Fibroblast of peridontal ligament (primary cell): ENCODE data around the gene HLA-DQA1.
A peak's percentile ranks its signal among the peaks of the same experiment; 100 is the strongest.
"Not testable (repeated sequence)": the region's sequence is repeated elsewhere in the genome, so short reads cannot be mapped to it uniquely, and the experiment has no call there.

Source experiments
- DNase-seq: peaks from one replicate; pipeline ENCODE4 v3.0.0-alpha.2; 2010; ENCODE audit errors: extremely low read depth

Gene HLA-DQA1

DNA sequence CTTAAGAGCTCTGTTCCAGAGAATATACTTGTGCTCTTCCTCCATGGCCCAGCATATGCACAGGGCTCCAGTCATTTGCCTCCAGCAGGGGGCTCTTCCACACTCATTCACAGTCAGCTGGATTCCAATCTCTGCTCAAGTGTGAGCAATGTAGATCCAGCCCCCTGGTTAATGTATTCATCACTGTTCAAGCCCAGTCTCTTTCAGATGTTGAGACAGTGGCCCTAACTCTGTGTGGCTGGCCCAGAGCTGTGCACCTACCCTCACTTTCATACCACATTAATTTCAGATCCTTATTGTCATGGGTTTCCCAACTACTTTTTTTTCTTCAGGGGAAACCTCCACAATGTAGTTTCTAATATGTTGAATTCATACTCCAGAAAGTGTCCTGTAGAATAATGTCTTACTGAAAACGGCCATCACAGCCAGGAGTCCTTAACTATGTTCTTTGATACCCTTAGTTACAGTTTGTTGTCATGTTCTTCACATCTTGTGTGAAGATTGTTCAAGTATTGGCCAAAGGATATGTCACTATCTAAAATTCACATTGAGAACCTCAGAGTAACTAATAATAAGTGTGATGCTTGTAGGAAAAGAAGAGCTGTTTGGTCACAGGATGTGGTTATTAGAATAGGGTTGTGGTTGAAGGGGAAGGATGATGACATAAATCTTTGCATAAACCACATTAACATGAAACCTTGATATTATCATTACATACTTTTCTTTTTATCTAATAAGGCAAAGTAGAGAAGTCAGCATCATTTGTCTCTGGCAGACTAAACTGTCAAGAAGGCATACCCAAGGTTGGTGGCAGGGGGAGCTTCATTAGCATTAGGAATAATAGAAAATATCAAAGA lies 14.4 kb upstream of the HLA-DQA1 start:
- peak; percentile 26 for DNase-seq

GRCh38 chr6:32623693-32624092 lies 13.5 kb upstream of the HLA-DQA1 start:
- no peak for DNase-seq

- DNase-seq, result no peak
Observed at GRCh38 chr6:32624565-32624964, 12.6 kb upstream of the HLA-DQA1 start.

DNA sequence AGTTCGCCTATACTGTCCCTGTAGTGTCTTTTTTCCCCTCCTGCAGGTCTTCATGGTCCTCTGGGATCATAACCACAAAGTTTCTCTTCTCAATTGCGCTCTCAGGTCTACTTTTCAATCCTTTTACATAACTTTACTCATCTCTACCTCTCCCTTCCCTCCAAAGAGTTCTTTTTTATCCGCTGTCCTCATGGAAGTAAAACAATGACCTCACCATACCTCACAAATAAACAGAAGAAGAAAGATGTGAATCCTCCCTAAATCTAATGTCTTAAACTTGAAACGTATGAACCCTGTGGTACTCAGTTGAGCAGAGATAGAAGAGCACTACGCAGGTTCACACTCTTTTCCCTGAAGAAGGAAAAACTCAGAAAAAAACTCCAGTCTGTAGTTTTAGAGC lies 12.1 kb upstream of the HLA-DQA1 start:
- no peak for DNase-seq

- no peak for DNase-seq
Observed at GRCh38 chr6:32627249-32627648, 10.0 kb upstream of the HLA-DQA1 start.

DNA sequence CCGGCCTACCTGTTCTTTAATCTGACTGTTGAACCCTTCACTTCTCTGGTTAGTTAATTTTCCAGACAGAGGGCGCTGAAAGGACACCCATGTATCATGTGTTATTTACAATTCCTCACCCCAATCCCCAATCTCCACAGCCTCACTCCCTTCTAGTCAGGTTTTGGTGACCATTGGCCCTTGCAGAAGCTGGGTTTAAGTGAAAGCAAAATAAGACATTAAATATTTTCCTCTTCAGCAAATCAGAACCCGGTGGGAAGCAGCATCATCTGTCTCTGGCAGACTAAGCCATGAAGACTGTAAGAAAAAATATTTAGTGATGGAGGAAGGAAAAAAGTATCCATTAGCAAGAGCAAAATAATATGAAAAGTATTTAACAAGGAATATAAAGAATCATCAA lies 9.4 kb upstream of the HLA-DQA1 start:
- peak; percentile 60 for DNase-seq

- not testable (repeated sequence) for DNase-seq
Observed at GRCh38 chr6:32629793-32630192, 7.4 kb upstream of the HLA-DQA1 start.

DNA sequence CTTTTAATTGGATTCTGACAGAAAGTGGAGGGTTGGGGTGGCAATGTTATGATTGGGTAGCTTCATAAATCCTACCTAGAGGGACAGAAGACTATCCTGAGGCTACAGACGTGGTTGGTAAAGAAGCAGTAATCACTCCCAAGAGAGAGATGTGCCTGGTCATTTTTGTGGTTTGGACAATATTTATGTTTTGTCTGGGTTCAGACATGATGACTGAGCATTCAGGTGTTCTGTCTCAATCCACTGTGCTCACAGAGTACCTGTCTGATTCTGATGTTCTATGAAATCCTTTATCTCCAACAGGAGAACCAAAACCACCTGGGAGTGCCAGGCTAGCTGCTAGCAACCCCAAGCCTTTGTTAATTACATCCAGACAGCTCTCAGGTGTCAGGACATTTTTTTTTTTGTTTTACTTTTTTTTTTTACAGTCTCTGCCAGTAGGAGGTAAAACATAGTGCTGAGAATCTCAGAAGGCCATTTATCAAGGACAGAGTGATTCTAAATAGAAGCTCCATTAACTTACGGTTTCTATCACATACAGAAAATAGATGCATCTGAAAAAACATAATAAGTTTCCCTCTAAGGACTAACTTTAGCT lies 1.6 kb upstream of the HLA-DQA1 start:
- no peak for DNase-seq

GRCh38 chr6:32637883-32638282 lies 677 bp downstream of the HLA-DQA1 start:
- DNase-seq, result no peak

GRCh38 chr6:32638532-32639219 lies 1.5 kb downstream of the HLA-DQA1 start:
- no peak for DNase-seq

DNA sequence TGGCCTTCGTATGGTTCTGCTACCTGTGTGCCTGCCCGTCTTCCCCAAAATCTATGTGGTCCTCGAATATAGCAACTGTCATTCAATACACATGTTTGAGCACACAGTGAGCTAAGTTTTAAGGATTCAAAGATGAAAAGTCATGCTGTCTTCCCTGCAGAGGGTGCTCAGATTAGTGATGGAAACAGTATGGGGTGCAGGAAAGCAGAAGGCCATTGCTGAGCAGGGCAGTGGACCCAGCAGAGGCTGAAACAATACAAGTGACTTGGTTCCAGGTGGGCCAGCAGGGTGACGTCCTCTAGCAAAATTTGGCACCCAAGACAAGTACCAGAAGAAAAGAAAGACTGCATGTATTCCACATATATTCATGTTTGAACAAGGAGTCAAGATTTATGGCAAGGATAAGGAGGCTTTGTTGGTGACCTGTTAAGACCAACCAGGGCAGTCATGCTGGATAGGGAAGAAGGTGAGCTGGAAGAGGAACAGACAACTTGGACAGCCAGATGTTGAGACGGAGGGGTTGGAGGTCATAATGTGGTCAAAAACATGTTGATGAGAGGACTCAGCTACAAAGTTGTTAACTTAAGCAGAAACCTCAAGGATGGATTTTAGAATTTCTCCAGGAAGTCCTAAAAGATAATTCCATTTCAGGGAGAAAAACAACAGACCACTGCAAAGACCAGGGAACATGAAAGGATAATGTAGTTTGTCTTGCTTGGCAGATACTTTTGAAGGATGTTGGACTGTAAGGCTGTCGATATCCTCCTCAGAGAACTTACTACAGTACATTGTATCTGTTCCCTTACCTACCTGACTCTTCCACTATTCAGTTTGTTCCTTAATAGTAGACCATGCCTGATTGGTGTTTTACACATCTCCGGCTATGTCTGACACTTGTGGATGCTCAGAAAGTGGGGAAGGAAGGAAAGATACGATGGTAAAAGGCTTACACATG lies 2.5 kb downstream of the HLA-DQA1 start:
- DNase-seq, result no peak

DNA sequence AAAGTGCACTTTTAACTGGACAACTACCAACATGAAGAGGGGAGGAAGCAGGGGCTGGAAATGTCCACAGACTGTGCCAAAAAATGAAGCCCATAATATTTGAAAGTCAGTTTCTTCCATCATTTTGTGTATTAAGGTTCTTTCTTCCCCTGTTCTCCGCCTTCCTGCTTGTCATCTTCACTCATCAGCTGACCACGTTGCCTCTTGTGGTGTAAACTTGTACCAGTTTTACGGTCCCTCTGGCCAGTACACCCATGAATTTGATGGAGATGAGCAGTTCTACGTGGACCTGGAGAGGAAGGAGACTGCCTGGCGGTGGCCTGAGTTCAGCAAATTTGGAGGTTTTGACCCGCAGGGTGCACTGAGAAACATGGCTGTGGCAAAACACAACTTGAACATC lies 3.9 kb downstream of the HLA-DQA1 start:
- no peak for DNase-seq

DNA sequence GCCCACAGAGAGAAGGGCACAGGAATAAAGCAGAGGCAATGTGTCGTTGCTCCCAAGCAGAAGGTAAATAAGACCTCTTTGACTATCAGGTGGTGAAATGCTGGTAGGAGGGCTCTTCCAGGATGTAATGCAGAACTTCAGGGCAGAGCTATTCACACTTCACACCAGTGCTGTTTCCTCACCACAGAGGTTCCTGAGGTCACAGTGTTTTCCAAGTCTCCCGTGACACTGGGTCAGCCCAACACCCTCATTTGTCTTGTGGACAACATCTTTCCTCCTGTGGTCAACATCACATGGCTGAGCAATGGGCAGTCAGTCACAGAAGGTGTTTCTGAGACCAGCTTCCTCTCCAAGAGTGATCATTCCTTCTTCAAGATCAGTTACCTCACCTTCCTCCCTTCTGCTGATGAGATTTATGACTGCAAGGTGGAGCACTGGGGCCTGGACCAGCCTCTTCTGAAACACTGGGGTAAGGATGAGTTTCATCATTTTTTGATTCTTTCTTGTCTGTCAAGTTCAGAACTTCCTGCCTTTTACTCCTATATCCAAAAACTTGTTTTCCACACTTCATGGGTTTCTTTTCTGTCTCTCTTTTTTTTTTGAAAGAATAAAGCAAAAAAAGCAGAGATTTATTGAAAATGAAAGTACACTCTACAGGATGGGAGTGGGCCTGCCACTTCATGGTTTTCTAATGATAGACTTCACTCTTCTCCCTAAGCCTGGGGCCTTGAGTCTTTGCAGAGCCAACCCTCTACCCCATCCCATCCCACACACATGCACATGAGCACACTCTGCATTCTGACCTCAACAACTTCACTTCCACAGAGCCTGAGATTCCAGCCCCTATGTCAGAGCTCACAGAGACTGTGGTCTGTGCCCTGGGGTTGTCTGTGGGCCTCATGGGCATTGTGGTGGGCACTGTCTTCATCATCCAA lies 4.8 kb downstream of the HLA-DQA1 start:
- not testable (repeated sequence) for DNase-seq

DNA sequence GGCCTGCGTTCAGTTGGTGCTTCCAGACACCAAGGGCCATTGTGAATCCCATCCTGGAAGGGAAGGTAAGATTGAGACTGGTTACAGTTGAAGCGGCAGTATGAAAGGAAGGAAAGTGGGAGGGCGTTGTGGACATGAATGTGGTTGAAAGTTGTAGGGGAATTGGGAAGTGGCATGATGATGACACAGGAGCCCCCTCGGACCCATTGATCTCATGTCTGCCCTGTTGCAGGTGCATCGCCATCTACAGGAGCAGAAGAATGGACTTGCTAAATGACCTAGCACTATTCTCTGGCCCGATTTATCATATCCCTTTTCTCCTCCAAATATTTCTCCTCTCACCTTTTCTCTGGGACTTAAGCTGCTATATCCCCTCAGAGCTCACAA lies 5.5 kb downstream of the HLA-DQA1 start:
- no peak for DNase-seq

DNA sequence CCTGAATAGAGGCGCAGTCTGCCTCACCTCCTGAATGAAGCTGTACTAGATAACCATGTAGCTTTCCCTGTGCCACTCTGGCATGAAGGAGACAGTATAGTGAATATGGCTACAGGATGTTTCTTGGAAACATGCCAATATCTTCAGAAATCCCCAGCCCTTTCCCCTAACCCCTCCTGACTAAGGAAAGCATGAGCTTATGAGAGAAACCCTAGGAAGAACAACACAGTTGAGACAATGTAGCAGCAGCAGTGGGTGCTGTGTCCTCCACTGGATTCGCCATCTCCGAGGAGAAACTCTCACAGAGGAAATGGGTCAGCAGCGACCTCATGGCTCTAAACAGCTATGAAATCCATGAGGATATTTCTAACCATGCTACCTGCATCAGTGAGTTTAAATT lies 6.7 kb downstream of the HLA-DQA1 start:
- no peak for DNase-seq

- no peak for DNase-seq
Observed at GRCh38 chr6:32645047-32645703, 8.0 kb downstream of the HLA-DQA1 start.

GRCh38 chr6:32655203-32655710 lies 18.1 kb downstream of the HLA-DQA1 start:
- DNase-seq, result no peak

DNA sequence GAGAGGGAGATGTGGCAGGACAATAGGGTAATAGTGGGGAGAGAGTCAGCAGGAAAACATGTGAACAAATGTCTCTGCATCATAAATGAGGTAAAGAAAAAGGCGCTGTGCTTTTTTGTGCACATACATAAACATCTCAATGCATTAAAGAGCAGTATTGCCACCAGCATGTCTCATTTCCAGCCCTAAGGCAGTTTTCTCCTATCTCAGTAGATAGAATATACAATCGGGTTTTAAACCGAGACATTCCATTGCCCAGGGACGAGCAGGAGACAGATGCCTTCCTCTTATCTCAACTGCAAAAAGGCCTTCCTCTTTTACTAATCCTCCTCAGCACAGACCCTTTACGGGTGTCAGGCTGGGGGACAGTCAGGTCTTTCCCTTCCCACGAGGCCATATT lies 20.1 kb downstream of the HLA-DQA1 start:
- DNase-seq, result not testable (repeated sequence)

- not testable (repeated sequence) for DNase-seq
Observed at GRCh38 chr6:32657819-32658218, 20.6 kb downstream of the HLA-DQA1 start.
